A549 (cell line): ENCODE data around the gene OR51S1. TPM values are rescaled to one million over a fixed set of nuclear protein-coding genes. Genes with fewer than 3 reads are reported as not detected.

Experiments
- ATAC-seq, 2 experiments: fragments of 200-7000 bp in 1 of 2; fragments of >200 bp in 1 of 2; cut with Nextera tagmentation in 1 of 2; cut with Tn5 transposase in 1 of 2; 3 replicates each; pipeline versions ENCODE4 v1.8.0 to v1.9.1; 2018 to 2020; ENCODE audit warnings: mild to moderate bottlenecking in 1 of 2, moderate library complexity in 1 of 2
- CTCF ChIA-PET: fragments of 300-600 bp; sonication (Branson Sonifier 250); formaldehyde crosslinking; extraction: SDS; loops from one replicate; lab custom pipeline; 2021; ENCODE audit warnings: antibody characterized with exemption, inconsistent platforms; lab: Yijun Ruan, JAX
- POLR2A ChIA-PET: fragments of 350-600 bp; formaldehyde crosslinking; extraction: SDS; loops from one replicate; lab custom pipeline; 2021; ENCODE audit warnings: antibody characterized with exemption, inconsistent platforms; lab: Yijun Ruan, JAX
- DNase-seq, 2 experiments: peaks; one replicate each; pipeline versions ENCODE4 v3.0.0 to v3.0.0-alpha.2; 2011 to 2016; ENCODE audit warnings: low read depth in 1 of 2, low spot score in 1 of 2
- FAIRE-seq: peaks from 2 replicates; lab custom pipeline; 2011; peaks lifted over from hg19 to GRCh38; lab: Jason Lieb, UNC
- H3K27ac ChIP-seq, 2 experiments: fragments of >200 bp; sonication (Bioruptor Twin); formaldehyde crosslinking; 3 replicates each; pipeline ENCODE4 v1.5.1; 2016 to 2017
- H3K4me1 ChIP-seq: fragments of >200 bp; sonication (Bioruptor Twin); formaldehyde crosslinking; 3 replicates; pipeline ENCODE4 v1.6.1; 2016
- H3K4me2 ChIP-seq: fragments of >200 bp; sonication (Bioruptor Twin); formaldehyde crosslinking; 3 replicates; pipeline ENCODE4 v1.6.1; 2016
- H3K4me3 ChIP-seq: fragments of >200 bp; sonication (Bioruptor Twin); formaldehyde crosslinking; 3 replicates; pipeline ENCODE4 v1.5.1; 2016
- H3K9me3 ChIP-seq: fragments of >200 bp; sonication (Bioruptor Twin); formaldehyde crosslinking; 3 replicates; pipeline ENCODE4 v1.6.1; 2016
- BHLHE40 ChIP-seq: IDR thresholded peaks from 2 replicates; pipeline ENCODE4 v1.6.1; 2012; ENCODE audit warnings: low read depth, low read length, inconsistent platforms
- CBX8 ChIP-seq: fragments of 200-600 bp; sonication (generic); IDR thresholded peaks from 2 replicates; pipeline ENCODE4 v1.6.1; 2016
- CEBPB ChIP-seq, 2 experiments: fragments of >200 bp in 1 of 2; sonication (Bioruptor Twin) in 1 of 2; formaldehyde crosslinking in 1 of 2; IDR thresholded peaks; 2 replicates each; pipeline ENCODE4 v1.6.1; 2012 to 2016
- CHD2 ChIP-seq: fragments of 150-350 bp; IDR thresholded peaks from 2 replicates; pipeline ENCODE4 v1.6.1; 2014; ENCODE audit warnings: low read length; ENCODE audit not compliant: partially characterized antibody
- CHD4 ChIP-seq: fragments of 200-600 bp; sonication (generic); IDR thresholded peaks from 2 replicates; pipeline ENCODE4 v1.6.1; 2016; ENCODE audit warnings: antibody characterized with exemption, mild to moderate bottlenecking, borderline replicate concordance
- EHF ChIP-seq: fragments of 250-450 bp; sonication (Bioruptor Pico); IDR thresholded peaks from 2 replicates; pipeline ENCODE4 v1.5.0; 2020; ENCODE audit warnings: mild to moderate bottlenecking
- EHMT2 ChIP-seq: fragments of 200-600 bp; sonication (generic); IDR thresholded peaks from 2 replicates; pipeline ENCODE4 v1.6.1; 2016; ENCODE audit warnings: antibody characterized with exemption, low read depth, mild to moderate bottlenecking, moderate library complexity
- EP300 ChIP-seq, 2 experiments: fragments of >200 bp; sonication (Bioruptor Twin); formaldehyde crosslinking; IDR thresholded peaks; 2 replicates in 1 of 2; 3 replicates in 1 of 2; pipeline ENCODE4 v1.6.1; 2016 to 2017
- ESRRA ChIP-seq: fragments of 150-350 bp; IDR thresholded peaks from 2 replicates; pipeline ENCODE4 v1.6.1; 2014; ENCODE audit warnings: mild to moderate bottlenecking, low read length, borderline replicate concordance
- FOSL2 ChIP-seq, 2 experiments: fragments of 450-650 bp in 1 of 2; fragments of >200 bp in 1 of 2; sonication (Bioruptor Twin) in 1 of 2; formaldehyde crosslinking; IDR thresholded peaks; 2 replicates each; pipeline versions ENCODE4 v1.5.0 to v1.6.1; 2016 to 2020; ENCODE audit warnings: mild to moderate bottlenecking in 1 of 2, moderate library complexity in 1 of 2
- FOXS1 ChIP-seq: fragments of 250-450 bp; sonication (Bioruptor Pico); IDR thresholded peaks from 2 replicates; pipeline ENCODE4 v1.5.0; 2020; ENCODE audit warnings: mild to moderate bottlenecking, moderate library complexity
- HEYL ChIP-seq: fragments of 250-450 bp; sonication (Bioruptor Pico); IDR thresholded peaks from 2 replicates; pipeline ENCODE4 v1.8.0; 2021; ENCODE audit warnings: mild to moderate bottlenecking, moderate library complexity
- HOXA7 ChIP-seq: fragments of 250-450 bp; sonication (Bioruptor Pico); IDR thresholded peaks from 2 replicates; pipeline ENCODE4 v1.5.0; 2020; ENCODE audit warnings: mild to moderate bottlenecking, moderate library complexity
- HOXB5 ChIP-seq: fragments of 250-450 bp; sonication (Bioruptor Pico); IDR thresholded peaks from 2 replicates; pipeline ENCODE4 v1.5.0; 2020; ENCODE audit warnings: mild to moderate bottlenecking, moderate library complexity
- JUN ChIP-seq, 2 experiments: fragments of >200 bp; sonication (Bioruptor Twin); formaldehyde crosslinking; IDR thresholded peaks; 2 replicates in 1 of 2; 3 replicates in 1 of 2; pipeline ENCODE4 v1.6.1; 2016 to 2017
- JUNB ChIP-seq: fragments of >200 bp; sonication (Bioruptor Twin); formaldehyde crosslinking; IDR thresholded peaks from 2 replicates; pipeline ENCODE4 v1.6.1; 2016
- MAFK ChIP-seq: fragments of 450-650 bp; IDR thresholded peaks from 2 replicates; pipeline ENCODE4 v1.6.1; 2014; ENCODE audit not compliant: partially characterized antibody
- MYC ChIP-seq: IDR thresholded peaks from 2 replicates; pipeline ENCODE4 v1.6.1; 2012; ENCODE audit warnings: mild to moderate bottlenecking, inconsistent platforms, low read length, improper control_type of control experiment, borderline replicate concordance
- NFE2L2 ChIP-seq: fragments of 150-350 bp; conservative IDR thresholded peaks from 2 replicates; pipeline ENCODE4 v1.6.1; 2014; ENCODE audit warnings: low read length
- POLR2AphosphoS2 ChIP-seq: conservative IDR thresholded peaks from 2 replicates; pipeline ENCODE4 v1.6.1; 2012; ENCODE audit warnings: low read length, improper control_type of control experiment, inconsistent platforms
- RCOR1 ChIP-seq: fragments of 150-350 bp; IDR thresholded peaks from 2 replicates; pipeline ENCODE4 v1.6.1; 2014; ENCODE audit warnings: antibody characterized with exemption, low read length, low read depth
- REST ChIP-seq: fragments of 200-600 bp; sonication (generic); IDR thresholded peaks from 2 replicates; pipeline ENCODE4 v1.6.1; 2016; ENCODE audit warnings: antibody characterized with exemption, mild to moderate bottlenecking, moderate library complexity
- RFX5 ChIP-seq: fragments of 450-650 bp; IDR thresholded peaks from 2 replicates; pipeline ENCODE4 v1.7.1; 2014; ENCODE audit warnings: antibody characterized with exemption, mild to moderate bottlenecking, moderate library complexity
- SREBF2 ChIP-seq: fragments of 450-650 bp; IDR thresholded peaks from 2 replicates; pipeline ENCODE4 v1.6.1; 2014; ENCODE audit warnings: mild to moderate bottlenecking, moderate library complexity
- TP53 ChIP-seq: fragments of 250-450 bp; sonication (Bioruptor Pico); IDR thresholded peaks from 2 replicates; pipeline ENCODE4 v1.5.0; 2021; ENCODE audit warnings: mild to moderate bottlenecking, moderate library complexity
- ZFP36 ChIP-seq: fragments of 450-650 bp; IDR thresholded peaks from 2 replicates; pipeline ENCODE4 v1.6.1; 2014; ENCODE audit warnings: borderline replicate concordance; ENCODE audit not compliant: partially characterized antibody
- WGBS: methylation state at CpG from one replicate; pipeline ENCODE4 v1.1.6; 2017; ENCODE audit errors: missing lambda C conversion rate; 5-methylcytosine and 5-hydroxymethylcytosine counted together
- polyA plus RNA-seq, 4 experiments: library from polyadenylated mRNA; depleted of rRNA in 3 of 4; stranded (reverse); fragments of >200 nt; fragmentation: RNase III in 1 of 4; extraction: RNeasy Plus Mini Kit Qiagen cat#74134 plus additional on column Dnase treatment in 1 of 4; gene quantifications; 2 replicates in 3 of 4; 3 replicates in 1 of 4; pipeline ENCODE4 v1.2.3, GENCODE V29; 2011 to 2017
- TF ChIP-seq, protein P1 (sequence below): fragments of 250-450 bp; sonication (Bioruptor Pico); IDR thresholded peaks from 2 replicates; pipeline ENCODE4 v1.5.0; 2020; ENCODE audit warnings: low read depth, mild to moderate bottlenecking, moderate library complexity
- TF ChIP-seq, protein P2 (sequence below): fragments of 450-650 bp; IDR thresholded peaks from 2 replicates; pipeline ENCODE4 v1.6.1; 2014; ENCODE audit warnings: antibody characterized with exemption

OR51S1 gene
- polyA plus RNA-seq, 2 of the 4 experiments (the other 2 are of a cell fraction), result not detected

DNA sequence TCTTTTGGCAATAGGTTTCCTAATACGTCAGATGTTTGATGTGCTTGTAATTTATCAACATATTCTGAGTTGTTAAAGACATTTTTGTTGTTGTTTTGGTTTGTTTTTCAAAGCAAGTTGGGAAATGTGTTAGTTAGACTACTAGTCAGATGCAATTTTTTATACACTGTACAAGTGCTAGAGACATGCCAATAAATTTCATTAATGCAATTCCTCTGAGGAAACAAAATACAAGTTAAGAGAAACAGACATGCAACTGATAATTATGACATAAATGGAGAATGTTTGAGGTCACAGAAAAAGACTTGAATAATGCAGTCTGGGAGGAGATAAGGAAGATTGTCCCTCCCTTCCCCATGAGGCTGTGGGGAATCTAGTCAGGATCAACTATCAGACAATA, 38.6 kb upstream of the OR51S1 start:
- FAIRE-seq, result no peak
- ChIA-PET CTCF (no interaction called here), POLR2A (no interaction called here)
- Histone ChIP-seq H3K9me3 (no peaks in the 10 kb centered on the region), H3K27ac (no peak overlapping the region), H3K4me1 (no peaks in the 10 kb centered on the region), H3K4me2 (no peak overlapping the region), H3K4me3 (no peak overlapping the region)
- DNase-seq, result no peak
- WGBS, result 0% methylated on average over 1 of the region's 1 CpG
- TF ChIP-seq, protein P1, sequence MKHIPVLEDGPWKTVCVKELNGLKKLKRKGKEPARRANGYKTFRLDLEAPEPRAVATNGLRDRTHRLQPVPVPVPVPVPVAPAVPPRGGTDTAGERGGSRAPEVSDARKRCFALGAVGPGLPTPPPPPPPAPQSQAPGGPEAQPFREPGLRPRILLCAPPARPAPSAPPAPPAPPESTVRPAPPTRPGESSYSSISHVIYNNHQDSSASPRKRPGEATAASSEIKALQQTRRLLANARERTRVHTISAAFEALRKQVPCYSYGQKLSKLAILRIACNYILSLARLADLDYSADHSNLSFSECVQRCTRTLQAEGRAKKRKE, result no peak
- TF ChIP-seq JUNB (no peak), NFE2L2 (no peak), JUN (IDR thresholded peaks at IDR 0.05) (no peak), MYC (no peak), HOXB5 (CRISPR knock-in tag) (no peak), FOXS1 (CRISPR knock-in tag) (no peak), CEBPB (IDR thresholded peaks at IDR 0.05) (no peak), ESRRA (no peak), MAFK (no peak), CHD4 (no peak), HOXA7 (CRISPR knock-in tag) (no peak), CHD2 (no peak), EHMT2 (no peak), RFX5 (no peak), HEYL (CRISPR knock-in tag) (no peak), ZFP36 (no peak)
- ATAC-seq, result no peak

- DNase-seq, result no peak
- ChIA-PET CTCF (no interaction called here), POLR2A (no interaction called here)
- Histone ChIP-seq H3K9me3 (no peaks in the 10 kb centered on the region), H3K4me3 (no peak overlapping the region), H3K4me2 (no peak overlapping the region), H3K27ac (no peak overlapping the region), H3K4me1 (no peaks in the 10 kb centered on the region)
- ATAC-seq, result no peak
- WGBS, result 35% methylated on average over 3 of the region's 3 CpGs
- FAIRE-seq, result no peak
- TF ChIP-seq EHMT2 (no peak), JUN (IDR thresholded peaks at IDR 0.05) (no peak), FOXS1 (CRISPR knock-in tag) (no peak), HEYL (CRISPR knock-in tag) (no peak), REST (no peak)
Observed at GRCh38 chr11:4886186-4886585, 37.2 kb upstream of the OR51S1 start.

GRCh38 chr11:4884361-4884760, 35.4 kb upstream of the OR51S1 start:
- POLR2A ChIA-PET, result no interaction called here
- no peak overlapping the region for H3K27ac ChIP-seq
- H3K9me3 ChIP-seq, result no peaks in the 10 kb centered on the region
- ATAC-seq, result no peak
- H3K4me1 ChIP-seq, result no peaks in the 10 kb centered on the region
- no peak overlapping the region for H3K4me2 ChIP-seq
- no peak for TF ChIP-seq RCOR1
- TF ChIP-seq HOXA7 (CRISPR knock-in tag), result no peak
- no peak for TF ChIP-seq FOSL2 (IDR thresholded peaks at IDR 0.05)
- TF ChIP-seq FOSL2 (CRISPR knock-in tag; IDR thresholded peaks at IDR 0.05), result no peak
- TF ChIP-seq EHF (CRISPR knock-in tag), result no peak
- no peak for TF ChIP-seq ZFP36
- no peak for TF ChIP-seq BHLHE40
- no peak for TF ChIP-seq SREBF2
- no peak for TF ChIP-seq TP53 (CRISPR knock-in tag)
- TF ChIP-seq, protein P2, sequence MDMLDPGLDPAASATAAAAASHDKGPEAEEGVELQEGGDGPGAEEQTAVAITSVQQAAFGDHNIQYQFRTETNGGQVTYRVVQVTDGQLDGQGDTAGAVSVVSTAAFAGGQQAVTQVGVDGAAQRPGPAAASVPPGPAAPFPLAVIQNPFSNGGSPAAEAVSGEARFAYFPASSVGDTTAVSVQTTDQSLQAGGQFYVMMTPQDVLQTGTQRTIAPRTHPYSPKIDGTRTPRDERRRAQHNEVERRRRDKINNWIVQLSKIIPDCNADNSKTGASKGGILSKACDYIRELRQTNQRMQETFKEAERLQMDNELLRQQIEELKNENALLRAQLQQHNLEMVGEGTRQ, result no peak
- no peak for TF ChIP-seq CBX8
- TF ChIP-seq EP300 (IDR thresholded peaks at IDR 0.05), result no peak
- TF ChIP-seq POLR2AphosphoS2, result no peak
- no peak for FAIRE-seq
- WGBS, result 9% methylated on average over 3 of the region's 3 CpGs
- CTCF ChIA-PET, result no interaction called here
- no peak for DNase-seq
- H3K4me3 ChIP-seq, result no peak overlapping the region
